ENCODE data around the gene TMEM50A.
"Not testable (repeated sequence)": the region's sequence is repeated elsewhere in the genome, so short reads cannot be mapped to it uniquely, and the experiment has no call there.

TMEM50A gene

GRCh38 chr1:25389721-25390120, 51.6 kb downstream of the TMEM50A start:
- DNase-seq, result not testable (repeated sequence)

- DNase-seq, result no peak
Observed at GRCh38 chr1:25392841-25393240, 54.7 kb downstream of the TMEM50A start.

- not testable (repeated sequence) for DNase-seq
Observed at GRCh38 chr1:25397549-25397948, 59.4 kb downstream of the TMEM50A start.

GRCh38 chr1:25398079-25398478, 59.9 kb downstream of the TMEM50A start:
- not testable (repeated sequence) for DNase-seq

- not testable (repeated sequence) for DNase-seq
Observed at GRCh38 chr1:25402947-25403803, 65.0 kb downstream of the TMEM50A start.

GRCh38 chr1:25405731-25406305, 67.7 kb downstream of the TMEM50A start:
- not testable (repeated sequence) for DNase-seq

GRCh38 chr1:25409641-25410427, 71.7 kb downstream of the TMEM50A start:
- DNase-seq, result not testable (repeated sequence)

Data from HCEC 1CT (cell line).